Ovary (tissue), 3 donors: ENCODE measurements around the gene CDK6.

Source experiments
- CTCF ChIP-seq, 3 donors: fragments of 450-650 bp in 2 of 3; fragments of 200-600 bp in 1 of 3; IDR thresholded peaks; one replicate each; pipeline versions ENCODE4 v1.5.1 to v1.8.0; 2016 to 2022; ENCODE audit warnings: antibody characterized with exemption in 3 of 3, mild to moderate bottlenecking in 1 of 3
- POLR2A ChIP-seq: fragments of 450-650 bp; IDR thresholded peaks from one replicate; pipeline ENCODE4 v1.6.1; 2017; ENCODE audit warnings: antibody characterized with exemption, mild to moderate bottlenecking, moderate library complexity
- donor health status: DM: no; HTN: no; CAD: no.

GRCh38 chr7:92643821-92644220 is 192.6 kb downstream of the CDK6 start:
- TF ChIP-seq CTCF (IDR thresholded peaks at IDR 0.05), result no peak
- TF ChIP-seq POLR2A, result no peak
